GM15510 (cell line): ENCODE results near the gene UNKL.

Source experiments
- POLR2A ChIP-seq: IDR thresholded peaks from 3 replicates; pipeline ENCODE4 v1.6.1; 2011; ENCODE audit warnings: borderline replicate concordance; ENCODE audit not compliant: insufficient read length; ENCODE audit errors: extremely low read depth

Gene UNKL

DNA sequence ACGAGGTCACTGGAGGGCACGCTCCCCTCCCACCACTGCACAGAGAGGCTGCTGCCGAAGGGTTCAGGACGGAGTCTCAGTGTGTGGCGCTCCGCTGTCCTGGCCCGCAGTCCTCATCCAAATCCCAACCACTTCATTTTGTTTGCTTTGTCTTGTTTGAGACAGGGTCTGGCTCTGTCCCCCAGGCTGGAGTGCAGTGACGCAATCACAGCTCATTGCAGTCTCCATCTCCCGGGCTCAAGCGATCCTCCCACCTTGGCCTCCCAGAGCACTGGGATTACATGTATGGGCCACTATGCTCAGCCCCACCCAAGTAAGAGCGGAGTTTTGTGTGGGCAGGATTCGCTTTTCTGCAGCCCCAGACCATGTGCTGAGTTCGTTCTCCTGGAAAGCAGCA is 12.7 kb downstream of the UNKL start:
- TF ChIP-seq POLR2A = no peak

DNA sequence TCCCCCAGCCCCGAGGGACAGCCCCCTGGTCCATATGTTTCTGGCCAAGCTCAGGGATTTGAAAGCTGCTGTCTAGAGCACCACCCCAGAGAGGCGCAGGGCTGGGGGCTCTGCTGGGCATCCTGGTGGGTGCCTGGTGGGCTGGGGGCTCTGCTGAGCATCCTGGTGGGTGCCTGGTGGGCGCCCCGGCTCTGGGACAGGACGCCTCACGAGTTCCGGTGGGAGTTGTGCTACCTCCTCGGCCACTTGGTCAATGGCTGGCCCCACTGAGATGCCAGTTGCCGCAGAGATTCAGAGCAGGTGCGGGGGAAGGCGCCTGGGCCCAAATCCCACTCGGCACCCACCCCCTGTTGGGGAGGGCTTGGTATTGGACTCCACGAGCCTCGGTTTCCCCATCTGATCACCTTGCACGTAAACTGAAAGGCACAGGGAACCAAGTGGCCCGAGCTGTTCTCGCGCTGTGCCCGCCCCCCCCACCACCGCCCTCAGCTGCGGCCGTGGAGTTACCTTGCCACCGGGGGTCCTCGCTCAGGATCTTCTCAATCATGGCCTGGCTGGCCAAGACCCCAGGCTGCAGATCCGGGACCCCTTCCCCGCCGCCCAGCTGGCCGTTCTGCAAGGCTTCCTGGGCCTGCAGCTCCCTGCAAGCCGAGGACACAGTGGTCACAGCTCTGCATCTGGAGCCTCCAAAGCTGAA is 13.3 kb downstream of the UNKL start:
- TF ChIP-seq POLR2A = no peak

DNA sequence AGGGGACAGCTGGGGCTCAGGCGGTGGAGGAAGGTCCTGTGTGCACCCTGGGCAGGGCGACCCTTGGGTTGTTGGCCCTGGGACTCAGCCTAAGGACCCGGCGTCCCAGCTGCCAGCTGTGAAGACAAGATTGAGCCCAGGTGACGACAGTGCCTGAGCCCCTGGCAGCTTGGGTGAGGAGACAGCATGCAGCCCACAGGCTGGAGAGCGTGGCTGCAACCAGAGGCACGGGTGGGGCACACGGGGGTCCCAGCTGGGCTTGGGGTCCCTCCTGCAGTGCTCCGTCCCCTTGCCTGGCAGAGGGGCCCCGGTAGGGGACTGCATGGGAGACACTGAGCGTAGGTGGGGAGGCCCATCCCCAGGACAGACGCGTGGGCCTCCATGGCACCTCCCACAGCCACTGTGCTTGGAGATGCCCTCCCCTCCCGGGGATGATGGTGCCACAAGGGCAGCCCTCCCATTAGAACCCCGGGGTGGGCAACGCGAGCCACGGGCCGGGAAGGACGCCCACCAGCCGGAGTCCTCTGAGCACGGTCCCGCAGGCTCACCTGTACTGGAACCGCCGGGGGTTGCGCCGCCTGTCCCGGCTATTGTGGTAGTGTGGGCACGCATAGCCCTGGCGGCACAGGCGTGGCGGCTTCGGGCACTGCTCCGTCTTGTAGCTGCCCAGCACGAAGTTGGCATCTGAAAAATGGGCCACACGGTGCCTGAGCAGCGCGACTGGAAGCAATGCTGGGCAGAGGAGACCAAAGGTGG is 15.5 kb downstream of the UNKL start:
- no peak for TF ChIP-seq POLR2A

DNA sequence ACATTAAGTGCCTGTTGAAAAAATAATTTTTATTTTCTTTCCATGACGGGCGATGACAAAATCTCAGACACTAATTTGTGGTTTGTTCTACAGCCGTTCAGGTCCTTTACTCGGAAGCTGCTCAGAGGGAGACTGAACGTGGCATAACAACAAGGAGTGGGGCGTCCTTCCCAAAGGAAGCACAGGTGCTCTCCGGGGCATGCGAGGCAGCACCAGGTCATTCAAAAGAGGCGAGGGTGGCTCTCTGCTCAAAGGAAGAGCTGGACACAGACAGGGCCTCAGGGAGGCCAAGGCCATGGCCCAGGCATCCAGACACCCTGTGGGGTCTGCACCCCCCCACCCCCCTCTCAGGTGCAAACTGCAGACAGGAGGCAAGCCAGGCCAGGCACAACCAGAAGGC is 16.2 kb downstream of the UNKL start:
- no peak for TF ChIP-seq POLR2A

DNA sequence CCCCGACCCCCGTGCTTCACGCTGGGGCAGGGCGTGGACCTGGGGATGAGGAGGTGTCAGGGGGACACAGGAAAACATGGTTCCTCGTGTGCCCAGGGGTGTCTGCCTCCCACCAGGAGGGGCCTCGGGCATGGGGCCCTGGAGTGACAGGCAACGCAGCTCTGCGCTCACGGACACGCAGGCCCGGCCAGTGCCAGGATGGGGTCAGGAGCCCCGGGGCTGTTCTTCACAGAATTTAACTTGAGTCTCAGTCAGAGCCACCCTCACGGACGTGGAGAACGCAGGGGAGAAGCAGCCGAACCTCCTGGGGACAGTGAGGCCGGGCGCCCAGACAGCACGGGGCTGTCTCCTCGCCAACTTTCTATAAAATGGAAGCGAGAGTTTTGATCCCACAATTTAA is 16.7 kb downstream of the UNKL start:
- no peak for TF ChIP-seq POLR2A

DNA sequence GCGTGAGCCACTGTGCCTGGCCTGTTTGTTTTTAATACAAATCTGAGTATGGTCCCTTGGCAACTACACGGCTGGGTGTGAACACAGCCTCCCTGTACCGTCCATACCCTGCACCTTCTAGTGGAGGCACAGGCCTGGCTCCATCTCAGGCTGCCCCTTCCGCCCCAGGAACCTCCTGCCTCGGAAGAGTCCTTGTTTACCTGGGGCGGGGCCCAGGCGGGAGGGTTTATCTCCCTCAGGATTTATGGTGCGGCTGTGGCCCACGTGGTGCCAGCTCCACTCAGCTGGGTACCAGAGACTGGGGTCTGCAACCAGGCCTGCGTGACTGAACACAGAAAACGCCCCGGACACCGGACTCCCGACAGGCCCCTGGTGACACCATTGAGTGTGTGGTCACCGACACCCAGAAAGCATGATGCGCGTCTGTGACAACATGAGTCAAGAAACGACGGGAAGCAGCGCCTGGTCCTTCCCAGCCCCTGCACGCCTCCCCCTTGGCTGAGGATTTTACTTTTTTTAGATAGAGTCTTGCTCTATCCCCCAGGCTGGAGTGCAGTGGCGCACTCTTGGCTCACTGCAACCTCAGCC is 19.0 kb downstream of the UNKL start:
- no peak for TF ChIP-seq POLR2A

DNA sequence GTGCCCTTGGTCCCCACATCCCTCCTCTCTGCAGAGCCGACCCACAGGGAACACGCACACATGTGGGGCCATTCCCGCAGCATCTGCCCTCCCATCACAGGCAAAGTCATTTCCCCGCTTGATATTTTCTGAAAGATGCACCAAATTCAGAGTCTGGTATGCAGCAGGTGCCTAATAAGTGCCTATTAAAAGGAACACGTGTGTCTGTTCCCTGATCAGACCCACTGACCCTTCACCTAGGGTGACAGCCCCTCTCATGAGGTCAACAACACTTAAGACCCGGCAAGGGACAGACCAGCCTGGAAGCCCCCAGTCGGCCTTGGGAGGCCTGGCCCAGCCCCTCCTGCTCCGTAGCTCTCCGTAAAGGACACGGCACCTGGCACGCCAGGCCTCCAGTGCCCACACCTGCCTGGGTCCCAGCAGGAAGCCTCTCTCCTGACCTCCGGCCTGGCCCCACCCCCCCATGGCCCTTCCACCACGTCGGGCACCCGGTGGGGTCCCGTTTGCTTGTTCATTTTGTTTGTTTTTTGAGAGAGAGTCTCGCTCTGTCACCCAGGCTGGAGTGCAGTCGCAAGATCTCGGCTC is 20.0 kb downstream of the UNKL start:
- TF ChIP-seq POLR2A = no peak

DNA sequence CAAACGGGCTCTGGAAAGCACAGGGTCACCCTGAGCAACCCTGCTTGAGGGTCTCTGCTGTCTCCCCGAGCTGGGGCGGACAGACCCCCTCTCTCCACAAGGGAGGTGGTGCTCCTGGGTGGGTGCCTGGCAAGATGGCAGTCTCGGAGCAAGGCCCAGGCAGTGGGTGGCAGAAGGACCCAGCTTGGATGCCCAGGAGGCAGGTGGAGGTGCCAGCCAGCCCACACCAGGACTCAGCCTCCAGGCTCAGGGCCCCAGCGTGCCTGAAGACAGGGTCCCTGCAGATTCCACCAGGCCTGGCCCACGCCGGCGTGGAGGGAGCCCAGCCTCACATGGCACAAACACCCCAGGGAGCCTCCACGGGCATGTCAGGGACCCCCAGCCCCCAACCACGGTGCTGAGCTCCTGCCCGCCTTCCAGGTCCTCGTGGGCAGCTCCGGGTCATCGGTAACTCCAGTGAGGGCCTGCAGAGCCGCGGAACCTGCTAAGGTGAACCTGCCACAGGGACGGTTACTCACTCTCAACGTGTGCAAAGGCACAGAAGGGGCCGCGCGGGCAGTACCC is 20.8 kb downstream of the UNKL start:
- no peak for TF ChIP-seq POLR2A

DNA sequence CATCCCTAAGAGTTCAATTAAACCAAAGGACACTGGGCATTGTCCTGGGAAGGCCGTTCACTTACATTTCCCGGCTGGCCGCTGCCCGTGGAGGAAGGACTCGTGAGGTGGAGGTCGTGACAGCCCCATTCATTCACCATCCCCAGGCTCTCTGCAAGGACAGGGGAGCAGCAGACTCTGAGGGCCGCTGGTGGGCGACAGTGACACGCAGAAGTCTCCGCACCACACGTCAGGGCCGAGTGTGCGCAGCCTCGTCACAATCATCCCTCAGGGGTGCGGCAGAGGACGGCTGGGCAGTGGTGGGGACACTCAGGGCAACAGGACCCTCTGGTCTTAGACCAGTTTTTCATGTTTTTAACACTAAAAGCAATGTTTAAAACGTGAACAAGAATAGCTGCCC is 21.7 kb downstream of the UNKL start:
- TF ChIP-seq POLR2A = no peak

DNA sequence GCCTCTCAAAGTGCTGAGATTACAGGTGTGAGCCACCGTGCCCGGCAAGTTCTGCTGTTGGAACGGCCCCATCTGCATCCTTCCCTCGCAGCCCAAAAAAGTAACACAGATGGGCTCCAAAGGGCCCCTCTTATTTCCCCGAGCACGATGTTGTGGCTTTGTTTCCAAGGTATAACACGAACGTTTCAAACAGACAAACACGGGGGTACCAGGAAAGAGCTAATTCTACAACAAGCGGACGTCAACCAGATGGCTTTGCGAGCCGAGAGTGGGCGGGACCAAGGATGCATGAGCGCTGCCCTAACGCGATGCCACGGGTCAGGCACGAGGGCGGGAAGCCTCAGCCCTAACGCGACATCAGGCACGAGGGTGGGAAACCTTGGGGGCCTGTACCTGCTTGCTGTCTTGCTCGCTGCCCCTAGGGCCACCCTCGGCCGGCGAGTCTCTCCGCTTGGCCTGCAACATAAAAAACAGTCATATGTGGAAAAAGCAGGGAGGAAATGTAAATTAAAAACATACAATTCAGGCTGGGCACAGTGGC is 24.2 kb downstream of the UNKL start:
- no peak for TF ChIP-seq POLR2A

DNA sequence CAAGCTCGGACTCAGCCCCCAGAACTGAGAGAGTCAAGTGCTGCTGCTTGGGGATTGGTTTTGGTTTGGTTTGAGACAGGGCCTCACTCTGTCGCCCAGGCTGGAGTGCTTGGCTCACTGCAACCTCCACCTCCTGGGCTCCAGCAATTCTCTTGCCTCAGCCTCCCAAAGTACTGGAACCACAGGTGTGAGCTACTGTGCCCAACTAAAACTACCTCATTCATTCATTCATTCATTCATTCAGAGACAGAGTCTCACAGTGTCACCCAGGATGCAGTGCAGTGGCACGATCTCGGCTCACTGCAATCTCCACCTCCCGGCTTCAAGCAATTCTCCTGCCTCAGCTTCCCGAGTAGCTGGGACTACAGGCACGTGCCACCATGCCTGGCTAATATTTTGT is 24.7 kb downstream of the UNKL start:
- no peak for TF ChIP-seq POLR2A

DNA sequence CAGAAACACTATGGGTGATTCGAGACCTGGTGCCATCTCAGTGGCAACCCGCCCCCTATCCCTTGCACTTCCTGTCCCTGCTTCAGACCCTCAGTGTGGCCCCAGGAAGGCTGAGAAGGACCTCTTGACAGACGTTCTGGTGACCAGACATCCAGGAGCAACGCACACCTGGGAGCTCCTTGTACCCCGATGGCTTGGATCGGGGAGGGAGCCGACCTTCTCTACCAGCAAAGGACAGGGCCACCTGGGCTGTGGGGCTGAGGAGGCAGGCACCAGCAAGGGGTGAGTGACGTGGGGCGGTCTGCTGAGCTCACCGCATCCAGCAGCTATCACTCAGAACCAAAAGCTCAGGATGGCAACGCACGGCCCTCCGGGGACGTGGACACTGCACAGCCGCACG is 27.2 kb downstream of the UNKL start:
- TF ChIP-seq POLR2A = no peak

DNA sequence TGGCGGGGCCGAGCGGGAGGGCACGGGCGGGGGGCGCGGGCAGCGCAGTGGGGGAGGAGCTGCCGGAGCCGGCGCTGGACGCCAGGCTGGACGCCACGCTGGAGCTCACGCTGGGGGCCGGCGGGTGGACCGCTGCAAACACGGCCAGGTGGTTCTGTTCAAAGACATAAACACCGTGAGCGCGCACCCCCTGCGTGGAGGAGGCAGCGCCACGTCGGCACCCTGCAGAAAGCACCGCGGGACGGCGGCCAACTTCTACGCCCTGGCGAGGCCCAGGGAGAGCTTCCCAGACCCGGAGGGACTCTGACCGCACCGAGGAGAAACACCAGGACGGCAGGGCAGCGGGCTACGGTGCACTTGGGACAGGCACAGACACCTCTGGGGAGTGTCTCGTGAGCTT is 29.3 kb downstream of the UNKL start:
- TF ChIP-seq POLR2A = no peak

DNA sequence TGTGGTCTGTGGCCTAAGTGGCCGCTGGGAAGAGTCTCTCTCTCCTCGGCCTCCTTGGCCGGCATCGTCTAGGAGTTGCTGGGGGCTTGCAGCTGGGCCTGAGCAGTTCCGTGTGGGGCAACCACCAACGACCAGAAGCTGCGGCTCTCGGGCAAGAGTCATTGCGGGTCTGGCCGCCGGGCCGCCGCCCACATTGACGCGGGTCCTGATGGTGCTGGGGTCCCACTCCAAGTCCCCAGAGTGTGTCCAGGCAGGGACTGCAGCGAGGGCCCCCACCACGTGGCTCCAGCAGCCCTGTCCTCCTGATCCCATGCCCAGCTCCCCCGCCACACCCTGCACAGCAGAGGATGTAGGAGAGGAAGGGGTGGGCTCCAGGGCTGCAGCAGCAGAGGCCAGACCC is 30.9 kb downstream of the UNKL start:
- no peak for TF ChIP-seq POLR2A

DNA sequence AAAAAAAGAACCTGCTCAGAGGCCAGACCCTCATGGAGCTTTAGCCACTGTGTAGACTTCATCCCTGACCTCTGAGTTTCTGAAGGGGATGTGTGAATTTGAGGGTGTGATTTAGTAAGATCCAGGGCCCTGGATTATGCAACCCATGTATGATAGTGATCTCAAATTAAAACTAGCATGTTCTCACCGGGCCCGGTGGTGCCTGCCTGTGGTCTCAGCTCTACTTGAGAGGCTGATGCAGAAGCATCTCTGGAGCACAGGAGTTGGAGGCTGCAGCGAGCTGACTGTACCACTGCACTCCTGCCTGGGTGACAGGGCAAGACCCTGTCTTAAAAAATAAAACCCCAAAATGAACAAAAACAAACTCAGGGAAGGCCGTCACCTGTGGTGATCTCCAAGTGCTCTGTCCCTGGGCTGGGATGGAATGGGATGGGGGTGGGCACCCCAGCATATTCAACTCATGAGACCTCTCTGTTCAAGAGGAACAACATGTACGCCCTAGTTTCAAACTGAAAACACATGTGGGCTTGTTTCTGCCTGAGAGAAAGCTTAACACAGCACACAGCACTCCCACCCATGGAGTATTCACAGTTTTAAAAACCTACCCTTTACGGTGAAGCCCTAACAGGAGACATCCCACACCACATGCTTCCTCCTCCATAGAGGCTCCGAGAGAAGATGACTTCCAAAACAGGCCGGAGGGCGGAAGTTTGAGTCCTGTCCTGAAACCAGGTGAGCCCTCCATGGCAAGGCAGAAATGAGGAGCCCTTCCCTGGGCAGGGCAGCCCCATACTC is 32.7 kb downstream of the UNKL start:
- TF ChIP-seq POLR2A = no peak

DNA sequence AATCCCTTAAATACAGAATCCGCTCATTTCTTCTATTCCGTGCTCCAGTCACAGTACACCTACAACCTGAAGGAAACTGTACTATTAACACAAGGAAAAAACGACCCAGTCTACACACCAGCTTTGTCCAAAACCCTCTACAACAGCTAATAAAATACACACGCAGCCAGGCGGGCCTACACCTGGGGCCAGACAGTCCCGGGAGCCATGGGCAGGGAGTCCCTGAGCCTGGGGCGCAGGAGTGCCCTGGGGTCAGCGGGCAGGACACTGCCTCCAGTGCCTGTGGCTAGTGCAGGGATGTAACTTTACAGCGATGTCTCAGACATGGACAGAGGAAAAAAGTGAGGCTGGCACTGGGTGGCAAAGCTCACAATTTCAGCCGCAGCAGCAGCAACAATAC is 34.3 kb downstream of the UNKL start:
- TF ChIP-seq POLR2A = no peak
